Activated naive CD4-positive, alpha-beta T cell treated with anti-CD3 and anti-CD28 coated beads, Interleukin-2, amount 50 U/mL, for 16 hours (primary cell): Measurements from ENCODE around the gene AK3.
"Not testable (repeated sequence)": the region's sequence is repeated elsewhere in the genome, so short reads cannot be mapped to it uniquely, and the experiment has no call there.

Experiments used
- DNase-seq: peaks from one replicate; pipeline ENCODE4 v3.0.0-alpha.2; 2020

Gene AK3

DNA sequence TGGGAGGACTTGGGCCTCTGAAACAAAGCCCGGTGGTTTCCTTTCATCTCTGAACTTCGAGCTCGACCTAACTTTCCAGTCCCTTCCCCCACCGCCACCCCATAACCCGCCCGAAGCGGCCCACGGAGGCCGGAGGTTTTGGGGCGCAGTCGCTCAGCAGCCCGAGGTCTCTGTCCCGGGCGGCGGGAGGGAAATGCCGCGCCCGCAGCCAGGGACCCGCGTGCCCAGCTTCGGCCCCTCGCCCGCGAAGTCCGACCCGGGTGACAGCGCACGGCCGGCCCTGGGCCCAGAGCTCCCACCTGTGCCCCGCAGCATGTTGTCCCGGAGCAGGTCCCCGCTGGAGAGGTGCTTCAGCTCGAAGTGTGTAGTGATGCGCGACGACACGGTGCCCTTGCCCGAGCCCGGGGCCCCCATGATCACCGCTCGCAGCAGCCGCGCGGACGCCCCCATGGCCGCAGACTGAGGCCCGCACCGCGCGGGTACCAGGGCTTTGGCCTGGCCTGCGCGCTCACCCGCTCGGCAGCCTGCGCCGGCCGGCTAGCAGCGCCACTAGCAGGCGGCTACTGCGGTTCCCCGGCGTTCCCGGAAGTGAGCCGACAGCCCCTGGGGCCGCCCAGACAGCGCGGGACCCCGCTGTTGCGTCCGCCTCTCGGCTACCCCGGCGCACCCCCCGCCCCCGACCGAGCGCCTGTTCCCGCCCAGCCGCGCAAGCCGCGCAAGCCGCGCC is at the start of gene AK3:
Gene AK3, minus strand, starts transcription at position 565 of the 727 bp plus-strand sequence. Its CDS starts 115 bp downstream, at position 450.
- DNase-seq, result peak; percentile 85

DNA sequence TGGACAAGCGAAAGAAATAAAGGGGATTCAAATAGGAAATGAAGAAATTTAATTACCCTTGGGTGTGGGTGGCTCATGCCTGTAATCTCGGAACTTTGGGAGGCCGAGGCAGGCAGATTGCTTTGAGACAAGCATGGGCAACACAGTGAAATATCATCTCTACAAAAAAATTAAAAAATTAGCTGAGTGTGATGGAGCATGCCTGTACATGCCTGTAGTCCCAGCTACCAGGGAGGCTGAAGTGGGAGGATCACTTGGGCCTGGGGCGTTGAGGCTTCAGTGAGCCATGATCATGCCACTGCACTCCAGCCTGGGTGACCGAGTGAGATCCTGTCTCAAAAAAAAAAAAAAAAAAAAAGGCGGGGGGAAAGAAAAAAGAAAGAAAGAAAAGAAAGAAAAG is 47.7 kb upstream of the AK3 start:
- no peak for DNase-seq

DNA sequence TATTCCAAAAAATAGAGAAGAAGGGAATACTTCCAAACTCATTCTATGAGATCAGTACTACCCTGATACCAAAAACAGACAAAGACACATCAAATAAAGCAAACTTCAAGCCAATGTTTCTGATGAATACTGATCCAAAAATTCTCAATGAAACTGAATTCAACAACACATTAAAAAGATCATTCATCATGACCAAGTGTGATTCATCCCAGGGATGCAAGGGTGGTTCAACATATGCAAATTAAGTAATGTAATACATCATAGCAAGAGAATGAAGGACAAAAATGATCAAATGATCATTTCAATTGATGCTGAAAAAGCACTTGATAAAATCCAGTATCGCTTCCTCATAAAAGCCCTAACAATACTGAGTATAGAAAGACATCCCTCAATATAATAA is 46.9 kb upstream of the AK3 start:
- DNase-seq, result no peak

DNA sequence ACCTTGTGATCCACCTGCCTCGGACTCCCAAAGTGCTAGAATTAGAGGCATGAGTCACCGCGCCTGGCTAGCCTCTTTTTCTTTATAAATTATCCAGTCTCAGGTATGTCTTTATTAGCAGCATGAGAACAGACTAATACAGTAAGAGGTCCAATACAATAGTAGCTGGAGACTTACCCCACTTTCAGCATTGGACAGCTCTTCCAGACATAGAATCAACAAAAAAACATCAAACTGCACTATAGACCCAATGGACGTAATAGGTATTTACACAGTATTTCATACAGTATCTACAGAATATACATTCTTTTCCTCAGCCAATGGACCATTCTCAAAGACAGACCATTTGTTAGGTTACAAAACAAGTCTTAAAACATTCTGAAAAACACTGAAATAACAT is 45.6 kb upstream of the AK3 start:
- DNase-seq, result no peak

DNA sequence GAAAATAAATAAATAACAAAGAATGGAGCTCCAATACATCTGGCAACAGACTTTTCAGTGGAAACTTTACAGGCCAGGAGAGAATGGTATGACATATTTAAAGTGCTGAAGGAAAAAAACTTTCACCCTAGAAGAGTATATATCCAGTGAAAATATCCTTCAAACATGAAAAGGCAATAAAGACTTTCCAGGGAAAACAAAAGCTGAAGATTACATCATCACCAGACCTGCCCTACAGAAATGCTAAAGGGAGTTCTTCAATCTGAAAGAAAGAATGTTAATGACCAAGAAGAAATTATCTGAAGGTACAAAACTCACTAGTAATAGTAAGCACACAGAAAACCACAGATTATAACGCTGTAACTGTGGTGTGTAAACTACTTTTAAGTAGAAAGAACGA is 43.4 kb upstream of the AK3 start:
- no peak for DNase-seq

DNA sequence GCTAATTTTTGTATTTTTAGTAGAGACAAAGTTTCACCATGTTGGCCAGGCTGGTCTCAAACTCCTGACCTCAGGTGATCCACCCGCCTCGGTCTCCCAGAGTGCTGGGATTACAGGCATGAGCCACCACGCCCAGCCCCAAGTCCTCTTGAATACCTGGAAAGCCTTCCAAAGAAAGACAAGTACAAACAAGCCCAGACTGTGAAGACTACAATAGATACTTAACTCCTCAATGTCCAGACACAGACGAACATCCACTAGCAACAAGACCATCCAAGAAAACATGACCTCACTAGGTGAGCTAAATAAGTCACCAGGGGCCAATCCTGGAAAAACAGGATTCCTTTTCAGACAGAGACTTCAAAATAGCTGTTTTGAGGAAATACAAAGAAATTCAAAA is 42.2 kb upstream of the AK3 start:
- DNase-seq, result not testable (repeated sequence)

DNA sequence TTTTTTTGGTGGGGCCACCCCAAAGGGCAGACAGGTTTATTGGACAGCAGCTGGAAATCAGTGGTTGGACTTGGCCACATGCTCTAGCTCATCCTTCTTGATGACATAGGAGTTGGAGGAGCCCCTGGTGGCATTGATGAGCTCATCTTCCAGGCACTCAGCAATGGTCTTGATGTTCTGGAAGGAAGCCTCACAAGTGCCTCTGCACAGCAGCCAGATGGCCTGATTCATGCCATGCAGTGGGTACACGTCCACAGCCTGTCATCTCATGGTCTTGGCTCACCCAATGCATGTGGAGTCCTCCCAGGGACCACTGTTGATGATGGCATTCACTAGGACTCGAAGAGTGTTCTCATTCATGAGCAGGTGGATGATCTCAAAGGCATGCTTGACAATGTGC is 40.4 kb upstream of the AK3 start:
- no peak for DNase-seq

DNA sequence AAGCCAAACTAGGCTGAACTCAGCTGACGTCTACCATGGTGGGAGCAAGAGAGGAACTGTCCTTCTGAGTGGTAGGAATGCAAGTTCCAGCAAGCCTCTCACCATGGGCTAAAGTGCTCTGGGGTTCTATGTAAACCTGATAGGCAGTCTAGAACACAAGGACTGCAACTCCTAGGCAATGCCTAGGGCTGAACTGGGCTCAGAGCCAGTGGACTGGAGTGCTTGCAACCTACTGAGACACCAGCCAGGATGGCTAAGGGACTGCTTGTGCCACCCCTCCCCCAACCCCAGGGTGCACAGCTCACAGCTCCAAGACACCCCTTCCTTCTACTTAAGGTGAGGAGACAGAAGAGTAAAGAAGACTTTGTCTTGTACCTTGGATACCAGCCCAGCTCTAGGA is 39.6 kb upstream of the AK3 start:
- no peak for DNase-seq

DNA sequence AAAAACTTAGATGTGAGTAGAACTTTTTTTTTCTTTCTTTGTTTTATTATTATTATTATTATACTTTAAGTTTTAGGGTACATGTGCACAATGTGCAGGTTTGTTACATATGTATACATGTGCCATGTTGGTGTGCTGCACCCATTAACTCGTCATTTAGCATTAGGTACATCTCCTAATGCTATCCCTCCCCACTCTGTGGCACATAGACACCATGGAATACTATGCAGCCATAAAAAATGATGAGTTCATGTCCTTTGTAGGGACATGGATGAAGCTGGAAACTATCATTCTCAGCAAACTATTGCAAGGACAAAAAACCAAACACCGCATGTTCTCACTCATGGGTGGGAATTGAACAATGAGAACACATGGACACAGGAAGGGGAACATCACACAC is 34.0 kb upstream of the AK3 start:
- not testable (repeated sequence) for DNase-seq

DNA sequence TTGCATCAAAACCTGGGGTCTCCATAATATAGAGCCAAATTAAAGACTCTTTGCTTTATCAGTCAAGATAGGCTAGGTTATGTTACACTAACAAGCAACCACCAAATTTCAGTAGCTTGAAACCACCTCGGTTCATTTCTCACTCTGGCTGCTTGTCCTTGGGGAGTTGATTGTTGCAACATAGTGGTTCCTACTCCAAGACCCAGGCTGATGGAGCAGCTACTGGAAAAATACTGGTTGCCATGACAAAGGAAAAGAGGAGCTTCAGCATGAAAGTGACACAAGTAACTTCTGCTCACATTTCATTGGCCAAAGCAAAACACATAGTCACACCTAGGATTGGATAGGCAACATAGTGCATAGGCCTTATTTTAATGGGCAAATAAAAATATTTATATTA is 33.2 kb upstream of the AK3 start:
- no peak for DNase-seq

DNA sequence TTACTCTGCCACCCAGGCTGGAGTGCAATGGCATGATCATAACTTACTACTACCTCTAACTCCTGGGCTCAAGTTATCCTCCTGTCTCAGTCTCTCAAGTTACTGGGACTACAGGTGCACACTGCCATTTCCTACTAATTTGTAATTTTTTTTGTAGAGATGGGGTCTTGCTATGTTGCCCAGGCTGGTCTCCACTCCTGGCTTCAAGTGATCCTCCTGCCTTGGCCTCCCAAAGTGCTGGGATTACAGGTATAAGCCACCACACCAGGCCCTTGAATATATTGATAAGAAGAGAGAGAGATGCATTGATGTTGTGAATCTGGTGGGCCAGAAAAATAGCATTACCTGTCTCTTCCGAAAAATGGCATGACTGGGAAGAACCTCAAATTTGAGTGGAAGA is 30.8 kb upstream of the AK3 start:
- DNase-seq, result no peak

DNA sequence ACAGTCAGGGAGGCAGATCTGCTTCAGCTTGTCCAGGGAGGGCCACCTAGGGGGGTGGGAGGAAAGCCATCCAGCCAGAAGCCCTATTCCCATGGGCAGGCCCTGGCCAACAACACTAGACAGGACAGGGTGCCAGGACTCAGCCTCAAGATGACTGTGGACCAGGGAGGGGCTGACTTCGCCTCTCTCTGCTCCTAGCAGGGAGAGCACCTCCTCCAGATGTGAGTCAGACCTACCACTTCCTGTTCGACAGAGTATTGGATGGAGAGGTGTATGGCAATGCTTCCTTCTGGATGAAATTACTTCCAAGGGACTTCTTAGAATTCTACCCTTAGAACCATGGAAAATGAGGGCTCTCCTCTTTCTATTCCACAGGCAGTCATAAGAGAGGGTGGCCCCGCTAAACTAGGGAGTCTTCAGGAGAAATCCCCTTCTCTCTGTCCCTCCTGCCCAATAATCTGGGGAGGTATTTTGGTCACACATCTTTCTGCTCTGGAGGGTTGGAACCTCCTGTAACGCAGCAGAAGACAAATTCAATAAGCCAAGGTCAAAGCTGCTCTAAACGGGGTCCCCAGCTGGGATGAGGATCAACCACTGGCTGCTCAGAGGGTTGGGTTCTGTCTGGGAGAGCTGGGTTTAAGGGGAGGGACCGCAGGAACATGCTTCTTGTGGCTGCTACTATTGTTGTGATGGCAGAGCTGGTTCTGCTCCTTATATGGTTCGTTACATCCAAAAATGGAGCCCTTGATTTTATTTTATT is 28.5 kb upstream of the AK3 start:
- no peak for DNase-seq

DNA sequence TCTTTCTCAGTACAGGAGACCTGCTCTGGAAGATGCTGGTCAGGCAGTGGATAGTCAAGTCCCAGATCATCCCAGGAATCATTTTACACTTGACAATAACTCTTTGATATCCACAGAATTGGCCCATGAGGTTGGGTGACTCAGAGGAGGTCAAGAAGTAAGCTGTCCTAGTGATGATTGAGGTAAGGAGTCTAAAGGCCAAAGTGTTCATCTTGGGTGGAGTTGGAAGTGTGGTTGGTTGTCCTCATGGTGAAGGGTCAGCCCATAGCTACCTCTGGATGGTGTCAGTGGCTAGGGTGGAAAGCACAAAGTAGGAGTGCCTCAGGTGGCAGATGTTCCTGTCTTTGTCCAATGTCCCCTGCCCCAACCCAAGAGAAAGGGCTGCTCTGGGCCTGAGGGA is 27.7 kb upstream of the AK3 start:
- no peak for DNase-seq

DNA sequence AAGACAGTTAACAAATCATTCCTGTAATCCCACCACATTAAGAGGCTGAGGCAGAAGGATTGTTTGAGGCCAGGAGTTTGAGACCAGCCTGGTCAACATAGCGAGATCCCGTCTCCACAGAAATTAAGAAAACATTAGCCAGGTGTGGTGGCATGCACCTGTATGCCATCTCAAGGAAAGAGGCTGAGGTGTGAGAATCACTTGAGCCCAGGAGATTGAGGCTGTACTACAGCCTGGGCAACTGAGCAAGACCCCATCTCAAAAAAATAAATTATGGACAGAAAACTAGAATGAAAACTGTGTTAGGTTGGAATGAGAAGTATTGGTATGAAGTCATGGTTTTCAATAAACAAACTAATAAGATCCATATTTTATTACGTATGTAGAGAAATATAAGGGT is 23.0 kb upstream of the AK3 start:
- DNase-seq, result no peak

DNA sequence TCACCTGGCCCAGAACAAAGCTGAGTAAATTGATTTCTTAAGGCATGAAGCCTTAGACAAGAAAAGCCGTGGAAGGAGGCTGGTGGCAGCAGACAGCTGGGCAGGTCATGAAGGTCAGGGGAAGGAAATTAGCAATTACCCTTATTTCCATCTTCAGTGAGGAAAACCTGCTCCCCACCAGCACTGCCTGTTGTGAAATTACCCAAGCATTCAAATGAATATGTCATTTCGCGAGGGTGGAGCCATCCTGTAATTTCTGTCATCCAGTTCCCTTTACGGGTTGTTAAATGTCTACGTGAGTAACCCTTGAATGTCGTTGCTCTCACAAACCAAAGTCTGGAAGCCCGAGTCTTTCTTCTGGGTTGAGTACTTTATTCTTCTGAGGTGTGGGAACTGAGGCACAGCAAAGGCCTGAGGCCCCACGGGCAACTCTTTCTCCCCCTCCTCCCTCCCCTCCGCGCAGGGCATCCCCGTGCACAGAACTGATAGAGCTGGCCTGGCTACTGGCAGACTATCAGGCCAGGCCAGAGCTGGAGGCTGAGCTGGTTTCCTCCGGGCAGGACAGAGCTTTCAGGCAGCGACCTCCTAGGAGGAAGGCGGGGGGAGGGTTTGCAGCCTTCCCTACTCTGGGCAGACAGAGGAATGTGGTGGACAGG is 22.0 kb upstream of the AK3 start:
- DNase-seq, result no peak

DNA sequence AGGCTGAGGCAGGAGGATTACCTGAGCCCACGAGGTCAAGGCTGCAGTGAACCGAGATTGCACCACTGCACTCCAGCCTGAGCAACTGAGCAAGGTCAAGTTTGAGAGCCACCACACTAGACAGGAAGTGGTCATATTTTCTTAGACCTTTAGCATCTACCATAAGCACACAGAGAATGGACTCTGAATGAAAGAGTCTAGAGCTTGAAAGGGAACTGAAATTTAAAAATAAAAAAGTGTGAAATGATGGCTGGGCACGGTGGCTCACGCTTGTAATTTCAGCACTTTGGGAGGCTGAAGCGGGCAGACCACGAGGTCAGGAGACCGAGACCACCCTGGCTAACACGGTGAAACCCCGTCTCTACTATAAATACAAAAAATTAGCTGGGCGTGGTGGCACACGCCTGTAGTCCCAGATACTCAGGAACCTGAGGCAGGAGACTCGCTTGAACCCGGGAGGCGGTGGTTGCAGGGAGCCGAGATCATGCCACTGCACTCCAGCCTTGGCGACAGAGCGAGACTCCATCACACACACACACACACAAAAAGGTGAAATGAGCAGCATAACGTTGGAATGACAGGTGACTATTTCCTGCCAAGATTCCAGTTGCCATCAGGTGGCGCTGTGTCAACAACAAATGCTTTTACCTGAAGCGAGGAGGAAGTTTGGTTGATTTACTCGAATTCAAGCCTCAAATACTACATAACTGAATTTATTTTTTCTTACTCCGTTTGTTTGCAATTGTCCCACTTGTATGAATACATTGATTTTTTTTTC is 21.3 kb upstream of the AK3 start:
- peak; percentile 81 for DNase-seq

DNA sequence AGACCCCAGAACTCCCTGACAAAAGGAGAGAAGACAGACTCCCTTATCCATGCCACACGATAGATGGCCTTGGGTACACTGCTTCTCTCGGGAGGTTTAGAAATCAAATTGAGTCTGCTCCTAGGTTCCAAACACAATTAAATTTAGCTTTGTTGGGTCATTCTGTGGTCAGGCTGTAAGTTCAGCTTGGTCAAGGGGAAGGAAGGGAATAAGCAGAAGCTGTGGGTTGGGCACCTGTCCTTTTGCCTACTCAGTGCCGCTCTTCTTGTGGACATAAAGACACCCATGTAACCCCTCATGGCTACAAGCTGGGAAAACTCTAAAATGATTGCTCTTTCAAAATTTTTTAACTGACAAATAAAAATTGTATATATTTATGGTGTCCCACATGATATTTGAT is 19.1 kb upstream of the AK3 start:
- DNase-seq, result no peak

DNA sequence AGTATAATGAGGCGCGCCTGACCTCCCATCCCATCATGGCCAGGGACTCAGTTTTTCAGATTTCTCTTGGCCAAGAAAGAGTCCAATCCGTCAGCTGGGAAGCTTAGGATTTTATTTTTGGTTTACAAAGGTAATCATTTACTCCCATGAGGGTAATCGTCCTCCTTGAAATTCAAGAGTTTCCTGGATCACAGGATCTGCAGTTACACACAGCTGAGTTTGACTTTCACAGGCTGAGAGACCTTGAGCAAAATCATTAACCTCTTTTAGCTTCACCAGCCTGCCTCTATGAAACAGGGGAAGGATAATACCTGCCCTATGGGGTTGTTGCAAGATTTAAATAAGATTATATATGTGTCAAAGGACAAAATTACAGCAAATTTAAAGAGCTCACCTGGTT is 15.4 kb upstream of the AK3 start:
- no peak for DNase-seq

DNA sequence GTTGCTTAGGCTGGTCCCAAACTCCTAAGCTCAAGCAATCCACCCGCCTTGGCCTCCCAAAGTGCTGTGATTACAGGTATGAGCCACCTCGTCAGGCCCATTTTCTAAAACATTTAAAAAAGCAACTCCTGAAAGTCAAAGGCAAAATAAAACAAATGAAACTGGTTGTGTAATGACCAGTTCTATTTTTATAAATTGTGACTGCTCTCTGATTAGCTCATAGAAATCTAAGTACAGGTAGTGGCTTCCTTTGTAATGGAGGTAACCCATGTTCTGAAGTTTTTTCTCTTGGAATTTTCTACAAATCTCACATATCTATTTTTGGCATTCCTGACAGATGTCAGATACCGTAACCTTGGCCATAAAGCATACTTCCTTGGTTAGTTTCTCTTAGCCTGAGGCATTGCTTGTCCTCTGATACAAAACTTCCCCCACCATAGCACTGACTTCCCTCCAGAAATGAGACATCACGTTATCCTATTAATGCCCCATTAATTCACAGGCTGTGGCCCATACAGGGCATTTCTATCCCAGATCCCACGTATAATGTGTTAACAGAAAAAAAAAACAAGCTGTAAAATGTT is 14.1 kb upstream of the AK3 start:
- DNase-seq, result no peak

DNA sequence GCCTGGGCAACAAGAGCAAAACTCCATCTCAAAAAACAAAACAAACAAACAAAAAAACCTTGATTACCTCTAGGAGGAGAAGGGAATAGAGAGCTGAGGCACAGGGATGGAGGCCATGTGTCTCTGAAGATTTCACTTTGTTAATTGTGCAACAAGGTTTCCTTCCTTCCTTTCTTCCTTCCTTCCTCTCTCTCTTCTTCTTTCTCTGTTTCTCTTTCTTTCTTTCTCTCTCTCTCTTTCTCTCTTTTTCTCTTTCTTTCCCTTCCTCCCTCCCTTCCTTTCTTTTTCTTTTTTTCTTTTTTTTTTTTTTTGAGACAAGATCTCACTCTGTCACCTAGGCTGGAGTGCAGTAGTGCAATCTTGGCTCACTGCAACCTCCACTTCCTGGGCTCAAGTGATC is 13.5 kb upstream of the AK3 start:
- not testable (repeated sequence) for DNase-seq

DNA sequence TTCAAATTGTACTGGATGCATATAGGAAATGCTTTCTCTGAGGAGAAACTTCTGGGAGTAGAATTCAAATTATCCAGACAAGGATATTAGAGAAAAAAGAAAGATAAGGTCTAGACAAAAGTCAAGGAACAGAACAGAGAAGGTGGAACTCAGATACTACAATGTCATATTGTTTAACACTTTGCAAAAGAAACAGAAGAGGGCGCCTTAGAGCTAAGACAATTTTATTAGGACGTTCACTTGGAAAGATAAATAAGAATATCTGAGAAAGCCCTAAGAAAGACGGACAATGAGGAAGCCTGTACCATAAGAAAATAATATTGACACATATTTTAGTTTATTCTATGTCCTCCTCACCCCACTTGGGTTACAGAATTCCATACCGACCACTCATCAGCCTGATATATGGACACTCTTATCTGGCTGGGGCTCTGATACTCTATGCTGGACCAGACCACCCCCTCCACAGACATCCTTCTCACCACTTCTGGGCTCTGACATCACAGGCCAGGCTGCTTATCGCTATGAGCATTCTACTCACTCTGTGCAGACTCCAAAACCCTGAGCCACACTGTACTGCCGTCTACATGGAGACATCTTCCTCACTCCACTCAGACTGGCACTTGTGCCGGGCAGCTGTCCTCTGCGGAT is 9.1 kb upstream of the AK3 start:
- no peak for DNase-seq

DNA sequence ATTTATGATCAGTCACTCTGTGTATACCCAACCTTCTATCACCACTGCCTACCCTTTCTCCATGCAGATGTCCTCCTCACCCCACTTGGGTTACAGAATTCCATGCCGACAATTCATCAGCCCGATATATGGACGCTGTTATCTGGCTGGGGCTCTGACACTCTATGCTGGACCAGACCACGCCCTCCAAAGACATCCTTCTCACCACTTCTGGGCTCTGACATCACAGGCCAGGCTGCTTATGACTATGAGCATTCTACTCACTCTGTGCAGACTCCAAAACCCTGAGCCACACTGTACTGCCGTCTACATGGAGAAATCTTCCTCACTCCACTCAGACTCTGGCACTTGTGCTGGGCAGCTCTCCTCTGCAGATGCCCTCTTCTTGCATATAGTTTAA is 7.6 kb upstream of the AK3 start:
- DNase-seq, result no peak
